SK-MEL-5 (cell line): ENCODE results near the gene ANO1. TPM values are rescaled to one million over a fixed set of nuclear protein-coding genes. Genes with fewer than 3 reads are reported as not detected.
A peak's percentile ranks its signal among the peaks of the same experiment; 100 is the strongest.

ENCODE experiments used
- DNase-seq: peaks from one replicate; pipeline ENCODE4 v3.0.0-alpha.2; 2016; ENCODE audit warnings: low read depth, low spot score
- in situ Hi-C: cut with HindIII; loops from 2 replicates; pipeline ENCODE4 v1.10.0; 2016; ENCODE audit warnings: low sequenced_read_pairs, high pct_unique_total_duplicates, low pct_unique_long_range_greater_than_20kb
- total RNA-seq: library from RNA; depleted of rRNA; stranded (reverse); fragments of >200 nt; shearing (Covaris generic); gene quantifications from 2 replicates; pipeline ENCODE4 v1.2.3, GENCODE V29; 2014

ANO1 gene
- total RNA-seq, 1 experiment from 2014 or later: 1.2 TPM

DNA sequence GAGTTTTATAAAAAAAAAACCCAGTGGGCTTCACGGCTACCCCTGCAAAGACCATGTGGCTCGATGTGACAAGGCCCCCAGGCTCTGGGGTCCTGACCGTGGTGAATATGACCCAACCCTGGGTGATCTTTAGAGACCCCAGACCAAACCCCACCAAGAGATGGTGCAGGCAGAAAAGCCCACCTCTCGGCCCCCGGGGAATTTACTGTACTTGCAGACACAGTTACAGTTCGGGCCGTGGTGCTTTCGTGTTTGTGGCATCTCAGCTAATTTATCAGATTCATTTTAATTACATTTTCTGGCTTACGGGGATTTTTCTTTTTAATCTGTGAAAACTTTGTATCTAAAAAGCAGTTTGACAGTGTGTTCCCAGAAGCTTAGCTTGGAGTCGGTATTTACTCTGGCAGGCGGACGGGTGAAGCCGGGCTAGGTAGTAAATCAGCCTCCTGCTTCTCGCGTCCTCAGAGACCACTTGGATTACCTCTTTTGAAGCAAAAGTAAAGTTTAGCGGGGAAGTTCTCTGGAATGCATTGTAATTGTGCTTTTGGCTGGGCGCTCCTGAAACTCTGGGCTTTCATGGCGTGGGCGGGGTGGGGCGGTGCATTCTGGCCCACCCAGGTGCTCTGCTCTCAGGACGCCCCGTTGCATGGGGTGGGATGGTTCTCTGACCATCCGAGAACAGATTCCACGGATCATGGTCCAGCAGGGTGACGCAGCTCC is 25.3 kb downstream of the ANO1 start:
- in situ Hi-C loops: loop anchor here (10.0 kb wide), 1 partner anchor 81 kb away; no protein-coding TSS in a partner anchor
- no peak for DNase-seq

DNA sequence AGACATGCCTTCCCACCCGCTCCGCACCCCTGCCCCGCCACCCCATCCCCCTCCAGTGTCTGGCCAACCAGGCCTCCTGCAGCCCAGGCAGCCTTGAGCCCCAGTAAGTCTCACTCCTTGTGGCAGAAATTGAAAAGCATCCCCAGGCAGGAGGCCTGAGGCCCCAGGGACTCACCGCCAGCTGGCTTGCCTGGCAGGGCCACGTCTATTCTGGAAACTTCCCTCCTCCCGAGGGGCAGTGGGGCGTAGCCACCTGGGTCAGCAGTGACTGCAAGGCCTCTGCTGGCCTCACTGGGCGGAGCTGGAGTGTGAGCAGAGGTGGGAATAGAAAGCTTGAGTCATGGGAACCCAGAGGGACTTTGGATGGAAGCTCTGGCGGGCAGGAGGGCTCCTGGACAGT is 26.3 kb downstream of the ANO1 start:
- no peak for DNase-seq
- in situ Hi-C loops: loop anchor here (10.0 kb wide), 1 partner anchor 80 kb away; no protein-coding TSS in a partner anchor

DNA sequence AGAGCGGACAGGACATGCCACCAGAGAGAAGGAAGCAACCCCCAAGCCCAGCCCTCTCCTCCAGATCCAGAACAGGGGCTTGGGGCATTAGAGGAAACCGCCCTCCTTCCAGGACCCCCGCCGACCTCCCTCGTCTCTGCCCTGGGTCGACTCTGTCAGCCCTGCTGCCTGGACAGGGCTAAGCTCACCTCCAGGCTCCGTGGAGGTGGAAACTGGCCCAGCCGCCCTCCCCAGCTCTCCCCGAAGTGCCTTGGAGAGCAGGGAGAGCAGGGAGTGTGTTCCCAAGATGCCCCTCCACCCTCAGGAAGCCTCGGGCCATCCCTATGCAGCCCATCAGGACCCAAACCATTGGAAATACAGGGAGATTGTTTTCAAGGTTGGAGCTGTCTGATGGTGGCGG is 26.8 kb downstream of the ANO1 start:
- DNase-seq: no peak
- in situ Hi-C loops: loop anchor here (10.0 kb wide), 1 partner anchor 80 kb away; no protein-coding TSS in a partner anchor

DNA sequence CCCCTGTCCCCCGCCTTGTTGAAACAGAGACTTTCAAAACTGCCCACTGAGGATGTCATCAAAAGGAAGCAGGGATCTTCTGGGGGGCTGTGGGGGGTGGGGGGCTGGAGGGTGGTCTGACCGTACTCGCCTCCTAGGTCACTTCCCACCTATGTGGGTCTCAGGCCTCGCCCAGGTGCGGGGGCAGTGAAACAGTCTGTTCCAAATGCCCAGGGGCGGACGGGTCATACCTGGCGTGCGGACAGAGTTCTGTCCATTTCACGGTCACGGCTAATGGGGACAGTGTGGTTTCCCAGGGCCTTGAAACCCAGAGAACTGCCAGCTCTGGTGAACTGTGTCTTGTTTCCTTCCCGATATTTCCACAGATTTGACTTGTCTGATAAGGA is 27.2 kb downstream of the ANO1 start:
- no peak for DNase-seq
- in situ Hi-C loops: loop anchor here (10.0 kb wide), 1 partner anchor 79 kb away; no protein-coding TSS in a partner anchor

- peak; percentile 38 for DNase-seq
- in situ Hi-C loops: loop anchor here (10.0 kb wide), 1 partner anchor 79 kb away; no protein-coding TSS in a partner anchor
Observed at GRCh38 chr11:70105755-70106571, 27.8 kb downstream of the ANO1 start.

DNA sequence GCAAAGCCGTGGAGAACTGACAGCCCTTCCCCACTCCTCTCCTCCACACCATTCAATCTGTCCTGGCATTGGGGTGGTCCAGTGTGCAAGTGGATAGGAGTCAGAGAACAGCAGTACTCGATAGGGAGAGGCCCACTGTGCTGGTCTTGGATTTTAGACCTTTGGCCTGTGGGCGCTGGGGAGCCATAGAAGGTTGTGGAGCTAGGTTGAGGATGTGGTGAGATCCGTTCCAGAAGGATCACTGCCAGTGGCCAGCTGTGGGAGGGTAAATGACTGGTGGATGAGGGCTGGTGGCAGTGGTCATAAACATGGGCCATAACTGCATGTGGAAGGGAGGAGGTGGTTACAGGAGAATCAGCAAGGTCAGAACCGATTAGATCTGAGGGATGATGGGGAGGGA is 28.6 kb downstream of the ANO1 start:
- in situ Hi-C loops: loop anchor here (10.0 kb wide), 1 partner anchor 78 kb away; no protein-coding TSS in a partner anchor

DNA sequence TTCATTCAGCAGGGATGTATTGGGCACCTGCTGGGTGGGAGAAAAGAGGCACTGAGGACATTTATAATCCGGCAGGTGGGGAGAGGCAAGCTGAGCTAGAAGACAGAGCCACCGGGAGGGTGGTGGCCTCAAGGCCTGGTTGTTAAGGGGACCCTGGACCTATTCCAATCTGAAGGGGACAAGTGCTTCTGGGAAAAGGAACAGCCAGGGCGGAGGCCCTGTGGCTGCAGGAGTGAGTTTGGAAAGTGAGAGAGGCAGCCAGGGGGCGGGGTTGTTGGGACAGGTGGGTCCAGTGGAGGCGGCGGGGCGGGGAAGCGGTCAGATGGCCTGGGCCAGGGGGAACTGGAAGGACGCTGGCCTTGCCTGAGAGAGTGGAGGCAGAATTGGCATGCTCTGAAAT is 29.1 kb downstream of the ANO1 start:
- in situ Hi-C loops: loop anchor here (10.0 kb wide), 1 partner anchor 78 kb away; no protein-coding TSS in a partner anchor
- no peak for DNase-seq

More for the DNA sequence above, 28.6 kb downstream of the ANO1 start:
- DNase-seq: no peak

- no peak for DNase-seq
- in situ Hi-C loops: loop anchor here (10.0 kb wide), 1 partner anchor 77 kb away; no protein-coding TSS in a partner anchor
Observed at GRCh38 chr11:70107756-70108155, 29.6 kb downstream of the ANO1 start.

GRCh38 chr11:70108250-70108649 is 30.1 kb downstream of the ANO1 start:
- in situ Hi-C loops: loop anchor here (10.0 kb wide), 1 partner anchor 77 kb away; no protein-coding TSS in a partner anchor
- DNase-seq: no peak

GRCh38 chr11:70109006-70109405 is 30.9 kb downstream of the ANO1 start:
- DNase-seq: peak; percentile 55

GRCh38 chr11:70109903-70110302 is 31.8 kb downstream of the ANO1 start:
- in situ Hi-C loops: loop anchor here (10.0 kb wide), 1 partner anchor 75 kb away; no protein-coding TSS in a partner anchor
- DNase-seq: no peak

More at GRCh38 chr11:70109006-70109405, 30.9 kb downstream of the ANO1 start:
- in situ Hi-C loops: loop anchor here (10.0 kb wide), 1 partner anchor 76 kb away; no protein-coding TSS in a partner anchor

DNA sequence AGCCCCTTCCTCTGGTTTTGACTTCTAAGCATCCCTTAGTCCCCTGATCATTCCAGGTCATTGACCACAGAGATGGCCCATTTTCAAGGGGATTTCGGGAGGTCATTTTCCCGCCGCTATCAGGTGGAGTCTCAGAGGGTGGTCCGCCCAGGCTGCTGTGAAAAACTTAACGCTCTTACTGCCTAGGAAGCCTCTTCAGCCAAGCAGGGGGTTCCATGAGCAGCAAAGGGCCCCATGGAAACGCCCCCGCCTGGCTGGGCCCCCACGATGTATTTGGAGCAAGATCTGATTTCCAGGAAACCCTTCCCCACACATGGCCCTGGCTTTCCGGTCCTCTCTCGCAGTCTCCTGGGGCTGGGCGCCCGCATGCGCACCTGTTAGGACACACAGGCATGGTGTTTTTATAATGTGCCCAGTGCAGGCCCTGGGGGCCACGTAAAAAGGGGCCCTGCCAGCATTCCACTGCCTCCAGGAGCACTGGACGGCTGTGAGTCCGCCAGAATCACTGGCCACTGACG is 32.5 kb downstream of the ANO1 start:
- in situ Hi-C loops: no loop called here
- no peak for DNase-seq

GRCh38 chr11:70111269-70112016 is 33.3 kb downstream of the ANO1 start:
- in situ Hi-C loops: no loop called here
- peak; percentile 100 for DNase-seq

GRCh38 chr11:70112017-70112434 is 33.9 kb downstream of the ANO1 start:
- peak; percentile 100 for DNase-seq
- in situ Hi-C loops: no loop called here

GRCh38 chr11:70113801-70114200 is 35.7 kb downstream of the ANO1 start:
- DNase-seq: no peak
- in situ Hi-C loops: no loop called here

- DNase-seq: no peak
- in situ Hi-C loops: no loop called here
Observed at GRCh38 chr11:70115778-70116177, 37.7 kb downstream of the ANO1 start.

DNA sequence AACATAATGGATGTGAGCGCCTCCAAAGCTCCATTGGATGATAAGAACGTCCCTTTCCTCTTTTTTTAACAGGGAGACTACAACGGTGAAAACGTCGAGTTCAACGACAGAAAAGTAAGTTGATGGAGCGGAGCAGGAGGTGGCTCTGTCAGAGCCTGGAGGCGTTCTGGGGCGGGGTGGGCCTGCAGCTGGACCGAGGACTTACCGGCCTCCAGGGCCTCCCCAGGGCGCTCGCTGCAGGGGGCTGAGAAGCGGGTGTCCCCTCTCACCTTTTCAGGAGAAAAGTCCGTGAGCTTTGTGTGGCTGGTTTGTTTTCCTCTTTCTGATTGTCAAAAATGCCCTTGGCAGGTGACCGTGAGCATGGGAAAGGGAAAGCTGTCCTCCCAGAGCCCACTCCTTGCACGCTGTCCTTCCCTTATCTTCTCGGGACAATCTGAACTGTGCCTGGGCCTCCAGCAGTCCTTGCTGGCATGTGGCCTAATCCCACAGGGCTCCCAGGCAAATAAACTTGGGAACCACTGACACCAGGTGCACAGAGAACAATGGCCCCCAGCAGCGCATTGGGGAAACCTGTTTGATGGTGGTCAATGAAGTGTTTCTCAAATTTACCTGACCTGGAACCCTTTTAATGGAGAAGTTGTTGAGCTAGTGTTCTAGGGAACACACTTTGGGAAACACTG is 38.4 kb downstream of the ANO1 start:
- in situ Hi-C loops: no loop called here
- no peak for DNase-seq
